Caki2 (cell line): Measurements from ENCODE around the gene MTMR3. TPM values are rescaled to one million over a fixed set of nuclear protein-coding genes. Genes with fewer than 3 reads are reported as not detected.
A peak's percentile ranks its signal among the peaks of the same experiment; 100 is the strongest.

Experiments
- DNase-seq: peaks from one replicate; pipeline ENCODE4 v3.0.0-alpha.2; 2015; ENCODE audit warnings: low read depth
- in situ Hi-C: cut with HindIII; loops from 2 replicates; pipeline ENCODE4 v1.10.0; 2016; ENCODE audit warnings: low sequenced_read_pairs, low pct_unique_long_range_greater_than_20kb, mixed read lengths
- total RNA-seq: library from RNA; depleted of rRNA; stranded (reverse); fragments of >200 nt; shearing (Covaris generic); gene quantifications from 2 replicates; pipeline ENCODE4 v1.2.3, GENCODE V29; 2014; ENCODE audit warnings: low replicate concordance

Gene MTMR3
- total RNA-seq, 1 experiment from 2014 or later: 34.4 TPM

DNA sequence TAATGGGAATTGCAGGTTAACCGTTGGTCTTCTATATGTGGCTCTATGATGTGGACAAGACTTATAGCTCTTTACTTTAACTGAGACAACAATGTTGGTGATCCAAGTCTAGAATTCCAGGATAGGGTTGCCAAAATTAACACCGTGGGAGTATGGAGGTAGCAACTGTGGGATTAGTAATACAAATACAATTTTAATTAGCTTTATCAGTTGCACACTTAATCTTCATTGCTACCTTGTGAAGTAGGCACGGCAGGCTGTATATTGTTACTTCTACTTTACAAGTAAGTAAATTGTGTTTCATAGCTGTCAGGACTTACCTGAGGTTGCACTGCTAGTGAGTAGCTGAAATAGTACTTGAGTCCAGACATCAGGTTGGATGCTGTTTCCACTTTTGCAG is 21.0 kb downstream of the MTMR3 start:
- in situ Hi-C loops: no loop called here
- no peak for DNase-seq

- DNase-seq: peak; percentile 87
- in situ Hi-C loops: no loop called here
Observed at GRCh38 chr22:29907753-29908515, 25.0 kb downstream of the MTMR3 start.

DNA sequence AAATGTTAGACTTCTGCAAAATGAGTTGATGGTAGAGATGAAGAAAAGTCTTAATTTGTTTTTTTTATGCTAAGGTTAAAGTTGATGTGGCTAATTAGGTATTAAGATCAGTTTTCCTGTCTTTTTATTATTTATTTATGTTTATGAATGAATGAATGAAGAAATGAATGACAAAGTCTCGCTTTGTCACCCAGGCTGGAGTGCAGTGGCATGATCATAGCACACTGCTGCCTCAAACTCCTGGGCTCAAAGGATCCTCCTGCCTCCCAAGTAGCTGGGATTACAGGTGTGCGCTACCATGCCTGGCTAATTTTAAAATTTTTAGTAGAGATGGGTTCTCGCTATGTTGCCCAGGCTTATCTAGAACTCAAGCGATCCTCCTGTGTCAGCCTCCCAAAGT is 29.2 kb downstream of the MTMR3 start:
- DNase-seq: no peak

GRCh38 chr22:29912605-29913398 is 29.8 kb downstream of the MTMR3 start:
- in situ Hi-C loops: no loop called here
- peak; percentile 73 for DNase-seq

More for the DNA sequence above, 29.2 kb downstream of the MTMR3 start:
- in situ Hi-C loops: no loop called here

GRCh38 chr22:29914165-29914564 is 31.2 kb downstream of the MTMR3 start:
- no peak for DNase-seq
- in situ Hi-C loops: no loop called here

DNA sequence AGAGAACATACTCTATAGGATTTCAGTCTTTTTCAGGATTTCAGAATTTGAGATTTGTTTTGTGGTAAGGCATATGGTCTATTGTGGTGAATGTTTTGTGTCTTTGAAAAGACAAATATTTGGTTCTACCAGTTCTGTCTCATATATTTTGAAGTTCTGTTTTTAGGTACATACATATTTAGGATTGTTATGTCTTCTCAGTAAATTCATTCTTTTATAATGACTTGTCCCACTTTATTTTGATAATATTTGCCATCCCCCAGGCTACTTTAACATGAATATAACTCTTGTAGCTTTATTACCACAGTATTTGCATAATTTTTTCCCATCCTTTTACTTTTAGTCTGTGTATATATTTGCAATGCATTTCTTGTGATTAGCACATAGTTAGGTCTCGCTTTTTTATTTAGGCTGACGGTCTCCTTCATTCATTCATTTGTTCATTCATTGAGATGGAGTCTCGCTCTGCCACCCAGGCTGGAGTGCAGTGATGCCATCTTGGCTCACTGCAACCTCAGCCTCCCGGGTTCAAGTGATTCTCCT is 32.1 kb downstream of the MTMR3 start:
- in situ Hi-C loops: no loop called here
- no peak for DNase-seq

DNA sequence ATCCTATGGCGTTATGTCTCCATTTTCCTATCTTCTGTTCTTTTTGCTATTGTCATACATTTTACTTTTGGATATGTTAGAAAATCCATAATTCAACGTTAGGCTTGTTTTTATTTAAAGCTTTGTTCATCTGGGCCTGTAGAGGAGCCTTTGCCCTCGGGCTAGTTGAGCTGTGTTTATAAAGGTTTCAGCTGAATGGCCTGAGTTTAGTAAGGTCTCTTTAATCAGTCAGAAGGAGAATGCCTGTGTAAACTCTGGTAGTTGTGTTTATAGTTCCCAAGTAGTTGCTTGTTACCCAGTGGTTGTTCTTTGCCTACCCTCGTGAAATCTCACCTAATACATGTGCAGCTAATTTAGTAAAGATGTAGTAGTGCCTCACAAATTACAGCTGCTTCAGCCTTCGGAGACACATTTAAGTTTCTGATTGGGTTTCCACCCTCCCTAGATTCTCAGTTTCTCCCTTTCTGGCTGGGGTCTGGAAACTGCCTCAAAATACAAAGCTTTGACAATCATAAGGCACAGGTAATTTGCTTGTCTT is 33.1 kb downstream of the MTMR3 start:
- peak; percentile 32 for DNase-seq

GRCh38 chr22:29917052-29917902 is 34.3 kb downstream of the MTMR3 start:
- no peak for DNase-seq
- in situ Hi-C loops: no loop called here

More for the DNA sequence above, 33.1 kb downstream of the MTMR3 start:
- in situ Hi-C loops: no loop called here

DNA sequence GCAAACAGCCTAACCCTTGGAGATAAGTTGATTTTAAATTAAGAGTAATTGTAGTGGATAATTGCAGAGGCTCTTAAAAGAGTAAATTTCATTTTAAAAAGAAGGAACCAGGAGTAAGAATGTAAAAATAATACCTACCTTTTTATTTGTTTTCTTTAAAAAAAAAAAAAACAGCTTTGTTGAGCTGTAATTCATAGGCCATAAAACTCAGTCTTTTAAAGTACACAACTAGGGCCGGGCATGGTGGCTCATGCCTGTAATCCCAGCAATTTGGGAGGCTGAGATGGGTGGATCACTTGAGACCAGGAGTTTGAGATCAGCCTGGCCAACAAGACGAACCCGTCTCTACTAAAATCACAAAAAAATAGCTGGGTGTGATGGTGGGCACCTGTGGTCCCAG is 42.4 kb downstream of the MTMR3 start:
- DNase-seq: no peak
- in situ Hi-C loops: no loop called here

GRCh38 chr22:29926057-29926456 is 43.1 kb downstream of the MTMR3 start:
- in situ Hi-C loops: no loop called here
- DNase-seq: no peak

DNA sequence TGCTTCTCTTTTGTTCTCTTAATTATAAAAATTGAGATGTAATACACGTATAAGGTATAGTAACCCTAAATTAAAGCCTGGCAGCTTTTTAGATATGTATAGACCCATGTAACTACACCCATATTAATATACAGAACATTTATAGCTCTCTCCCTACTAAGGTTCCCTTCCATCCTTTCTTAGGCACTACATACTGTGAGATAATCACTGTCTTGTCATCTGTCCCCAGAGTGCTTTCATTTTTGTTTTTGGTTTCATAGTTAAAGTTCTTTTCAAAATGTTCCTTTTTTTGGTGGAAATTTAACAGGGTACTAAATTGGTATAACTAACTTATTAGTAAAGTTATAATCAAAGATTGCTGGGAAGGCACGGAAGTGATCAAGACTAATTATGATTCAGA is 49.2 kb downstream of the MTMR3 start:
- in situ Hi-C loops: no loop called here
- no peak for DNase-seq

GRCh38 chr22:29933619-29934018 is 50.6 kb downstream of the MTMR3 start:
- in situ Hi-C loops: no loop called here
- no peak for DNase-seq

DNA sequence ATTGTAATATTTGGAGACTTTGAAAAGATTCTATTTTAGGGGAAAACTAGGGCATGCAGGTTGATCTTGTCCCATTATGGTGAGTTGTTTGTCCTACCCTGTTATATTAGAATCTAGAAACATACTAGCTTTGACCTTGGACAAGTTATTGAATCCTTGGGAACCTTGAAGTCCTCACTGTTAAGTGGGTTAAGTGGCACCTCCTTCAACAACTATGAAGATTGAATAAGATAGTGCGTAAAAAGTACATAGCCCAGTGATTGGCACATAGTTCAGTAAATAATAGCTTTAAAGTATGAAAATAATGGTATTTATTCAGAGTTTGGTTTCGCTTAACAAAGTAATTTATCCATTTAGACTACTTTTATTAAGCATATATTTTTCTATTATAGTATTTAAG is 51.6 kb downstream of the MTMR3 start:
- in situ Hi-C loops: no loop called here

GRCh38 chr22:29936186-29936585 is 53.2 kb downstream of the MTMR3 start:
- in situ Hi-C loops: no loop called here
- DNase-seq: peak; percentile 14

More for the DNA sequence above, 51.6 kb downstream of the MTMR3 start:
- no peak for DNase-seq

- DNase-seq: peak; percentile 33
- in situ Hi-C loops: no loop called here
Observed at GRCh38 chr22:29937940-29938693, 55.1 kb downstream of the MTMR3 start.

- in situ Hi-C loops: no loop called here
- DNase-seq: no peak
Observed at GRCh38 chr22:29940526-29940925, 57.6 kb downstream of the MTMR3 start.

- in situ Hi-C loops: no loop called here
- DNase-seq: no peak
Observed at GRCh38 chr22:29944339-29944738, 61.4 kb downstream of the MTMR3 start.

- in situ Hi-C loops: no loop called here
- no peak for DNase-seq
Observed at GRCh38 chr22:29945435-29945834, 62.5 kb downstream of the MTMR3 start.
